HG02981 (cell line): Measurements from ENCODE around the gene CAMTA1.

Source experiments
- ATAC-seq: cut with Tn5 transposase; IDR thresholded peaks from one replicate; pipeline ENCODE4 v1.9.1; 2021; ENCODE audit warnings: mild to moderate bottlenecking, moderate library complexity; ENCODE audit not compliant: unreplicated experiment

CAMTA1 gene

DNA sequence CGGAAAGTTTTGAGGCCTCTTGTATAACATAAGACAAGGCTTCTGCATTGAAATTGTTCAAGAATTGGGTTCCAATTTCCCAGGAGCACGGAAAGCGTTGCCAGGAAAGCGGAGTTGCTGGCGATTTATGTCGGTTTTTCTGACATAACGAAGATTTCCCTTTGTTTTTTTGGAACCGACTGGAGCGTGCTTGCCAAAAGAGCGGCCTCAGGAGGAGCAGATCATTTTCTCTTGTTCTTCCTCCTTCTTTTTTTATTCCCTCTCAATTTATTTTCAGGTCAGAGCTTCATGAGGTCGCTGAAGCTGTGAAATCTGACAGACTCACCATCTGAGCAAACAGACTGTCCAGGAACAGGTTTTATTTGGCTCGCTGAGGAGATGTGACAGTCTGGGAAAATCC, 275.5 kb downstream of the CAMTA1 start:
- ATAC-seq: no peak

DNA sequence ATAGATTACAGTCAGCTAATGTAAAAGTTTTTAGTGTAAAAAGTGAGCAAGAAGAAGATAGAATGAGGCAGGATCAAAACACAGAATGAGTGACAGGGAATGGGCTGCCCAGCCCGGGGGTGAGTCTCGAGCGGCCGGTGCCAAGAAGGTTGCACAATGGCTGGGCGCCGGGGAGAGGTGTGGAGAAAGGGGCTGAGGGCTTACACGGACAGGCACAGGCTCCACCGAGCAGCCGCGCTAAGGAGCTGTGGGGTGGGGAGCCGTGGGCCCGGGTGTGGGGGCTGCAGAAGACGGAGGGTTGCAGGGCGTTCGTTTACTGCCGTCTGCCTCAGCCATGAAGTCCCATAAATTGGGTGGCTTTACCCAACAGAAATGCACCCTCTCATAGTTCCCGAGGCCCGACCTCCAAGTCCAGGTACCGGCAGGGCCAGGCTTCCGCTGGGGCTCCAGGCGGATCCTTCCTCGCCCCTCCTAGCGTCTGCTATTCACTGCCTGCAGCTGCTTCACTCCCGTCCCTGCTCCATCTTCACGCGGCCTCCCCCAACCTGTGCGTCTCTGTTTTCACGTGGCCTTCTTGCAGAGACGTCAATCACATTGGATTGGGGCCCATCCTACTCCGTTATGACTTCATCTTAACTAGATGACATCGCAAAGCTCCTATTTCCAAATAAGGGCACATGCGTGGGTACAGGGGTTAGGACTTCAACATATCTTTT, 277.2 kb downstream of the CAMTA1 start:
- ATAC-seq: no peak

DNA sequence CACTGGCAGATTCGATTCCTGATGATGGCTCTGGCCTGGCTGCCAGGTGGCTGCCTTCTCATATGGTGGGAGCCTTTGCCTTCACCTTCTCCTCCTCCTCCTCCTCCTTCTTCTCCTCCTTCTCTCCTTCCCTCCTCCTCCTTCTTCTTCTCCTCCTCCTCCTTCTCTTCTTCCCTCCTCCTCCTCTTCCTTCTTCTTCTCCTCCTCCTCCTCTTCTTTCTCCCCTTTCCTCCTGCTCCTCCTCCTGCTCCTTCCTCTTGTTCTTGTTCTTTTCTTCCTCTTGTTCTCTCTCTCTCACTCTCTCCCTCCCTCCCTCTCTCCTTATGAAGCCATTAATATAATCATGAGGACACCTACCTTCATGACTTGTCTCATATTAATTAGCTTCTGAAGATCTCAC, 278.7 kb downstream of the CAMTA1 start:
- no peak for ATAC-seq

DNA sequence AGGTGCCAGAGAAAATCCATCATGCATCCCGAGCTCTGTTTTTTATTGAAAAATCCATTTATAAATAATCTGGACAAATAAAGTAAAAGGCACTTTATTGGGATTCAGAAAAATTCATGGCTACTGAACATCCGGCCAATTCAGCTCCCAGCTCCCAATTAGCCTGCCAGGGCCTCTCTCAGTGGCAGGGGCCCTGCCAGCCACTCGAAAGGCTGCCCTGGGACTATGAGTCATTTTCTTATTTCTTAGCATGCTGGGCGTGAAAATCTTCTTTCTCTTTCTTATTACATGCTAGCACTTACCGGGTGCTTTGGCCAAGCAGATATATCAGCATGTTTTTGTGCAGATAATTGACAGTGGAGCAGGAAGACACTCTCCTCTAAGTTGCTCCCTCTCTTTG, 283.3 kb downstream of the CAMTA1 start:
- ATAC-seq: no peak

GRCh38 chr1:7069931-7070330, 284.7 kb downstream of the CAMTA1 start:
- no peak for ATAC-seq

- peak; percentile 47 for ATAC-seq
Measured at GRCh38 chr1:7070389-7071029, 285.3 kb downstream of the CAMTA1 start.

DNA sequence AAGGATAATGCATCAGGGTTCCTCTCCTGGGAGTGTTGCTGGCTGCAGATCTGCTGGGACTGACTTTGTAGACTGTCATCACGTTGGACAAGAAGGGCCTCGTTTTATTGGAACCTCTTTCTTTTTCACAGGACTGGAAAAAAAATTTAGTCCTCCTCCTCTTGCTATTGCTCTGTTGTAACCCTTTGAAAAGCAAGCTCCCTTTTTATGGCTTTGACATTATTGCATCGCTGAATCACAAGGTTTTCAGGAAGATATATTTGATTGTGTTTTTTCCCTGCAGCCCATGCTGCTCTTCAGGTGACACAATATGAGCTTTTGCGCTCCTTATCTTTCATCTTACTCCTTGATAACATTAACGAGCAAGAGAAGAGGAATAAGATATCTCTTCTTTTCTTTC, 290.9 kb downstream of the CAMTA1 start:
- ATAC-seq: no peak

DNA sequence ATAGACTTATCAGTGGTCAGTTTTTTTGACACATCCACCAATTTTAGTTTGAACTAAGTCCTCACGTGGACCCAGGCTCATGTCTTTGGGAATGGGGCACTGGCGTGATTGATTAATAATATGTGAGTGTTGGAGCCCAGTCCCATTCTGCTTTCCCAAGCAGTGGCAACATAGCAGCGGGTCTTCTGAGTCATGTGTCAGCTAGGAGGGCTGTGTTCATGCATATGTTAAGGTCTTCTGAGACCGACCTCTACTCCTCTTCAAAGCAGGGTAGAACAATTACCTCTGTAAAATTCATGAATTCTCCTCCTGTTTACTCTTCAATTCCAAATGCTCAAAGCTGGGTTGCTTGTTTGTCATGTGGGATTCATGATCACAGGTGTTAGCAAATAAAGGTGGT, 291.3 kb downstream of the CAMTA1 start:
- no peak for ATAC-seq

- no peak for ATAC-seq
Measured at GRCh38 chr1:7077136-7077535, 291.9 kb downstream of the CAMTA1 start.

DNA sequence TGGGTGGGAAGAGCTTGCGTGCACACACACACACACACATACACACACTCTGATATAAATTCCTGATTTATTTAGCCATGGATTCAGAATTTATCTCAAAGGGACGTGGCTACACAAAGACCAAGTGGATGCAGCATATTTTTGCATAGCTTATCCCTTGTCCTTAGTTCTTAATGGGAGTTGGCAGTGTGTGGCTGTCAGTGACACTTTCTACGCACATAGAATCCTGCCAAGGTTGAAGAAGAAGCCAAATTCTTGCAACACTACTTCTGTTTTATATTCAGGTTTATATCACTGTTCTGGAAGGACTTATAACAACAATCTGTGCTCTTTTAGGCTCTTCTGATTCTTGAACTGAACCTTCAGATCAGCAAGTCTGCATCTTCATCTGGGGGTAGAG, 292.7 kb downstream of the CAMTA1 start:
- ATAC-seq: no peak

- no peak for ATAC-seq
Measured at GRCh38 chr1:7079637-7080036, 294.4 kb downstream of the CAMTA1 start.

DNA sequence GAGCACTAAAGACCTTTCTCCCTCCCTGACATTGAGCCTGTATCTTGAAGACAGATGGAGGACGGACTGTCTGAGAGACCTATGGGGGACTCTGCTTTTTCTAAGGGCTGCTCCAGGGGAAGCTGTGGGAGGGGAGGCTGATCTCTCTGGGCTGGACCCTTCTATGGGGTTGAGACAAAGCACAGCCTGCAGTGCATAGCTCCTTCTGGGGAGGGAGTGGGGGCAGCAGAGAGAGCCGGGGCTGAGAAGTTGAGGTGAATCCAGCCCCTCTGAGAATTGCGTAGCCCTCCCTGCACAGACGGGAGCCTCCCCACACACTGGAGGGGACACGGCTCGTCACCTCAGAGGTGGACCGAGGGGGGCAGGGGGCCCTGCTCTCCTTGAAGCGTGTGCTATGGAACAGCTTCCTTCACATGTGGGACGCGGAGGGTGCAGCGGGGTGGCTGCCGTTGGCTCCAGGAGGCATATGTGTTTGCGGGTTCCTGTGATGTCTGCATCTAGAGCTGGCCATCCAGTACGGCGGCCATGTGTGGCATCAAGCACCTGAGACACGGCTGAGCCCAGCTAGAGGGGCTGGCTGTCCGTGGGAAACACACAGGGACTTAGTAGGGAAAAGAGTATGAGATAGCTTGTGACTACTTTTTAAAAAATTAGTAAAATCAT, 299.1 kb downstream of the CAMTA1 start:
- no peak for ATAC-seq

DNA sequence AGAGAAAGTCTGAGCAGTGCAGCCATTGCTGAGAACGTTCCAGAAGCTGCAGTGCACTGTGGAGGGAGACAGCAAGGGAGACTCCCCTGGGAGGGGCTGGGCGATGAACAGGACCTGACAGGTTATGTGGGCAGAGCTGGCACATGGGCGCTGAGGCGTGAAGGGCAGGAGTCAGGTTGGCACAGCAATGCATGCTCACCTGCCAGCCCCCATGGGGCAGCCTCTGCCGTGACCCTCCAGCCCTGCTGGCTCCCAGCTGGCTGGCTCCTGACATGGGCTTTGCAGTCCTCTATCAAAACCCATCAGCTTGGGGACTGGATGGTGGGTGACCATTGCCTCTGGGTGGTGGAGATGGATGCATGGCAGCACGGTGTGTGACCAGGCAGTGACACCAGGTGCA, 300.3 kb downstream of the CAMTA1 start:
- ATAC-seq: no peak

GRCh38 chr1:7086106-7086505, 300.9 kb downstream of the CAMTA1 start:
- no peak for ATAC-seq

- no peak for ATAC-seq
Measured at GRCh38 chr1:7087888-7088287, 302.6 kb downstream of the CAMTA1 start.

GRCh38 chr1:7089497-7089896, 304.2 kb downstream of the CAMTA1 start:
- ATAC-seq: no peak

DNA sequence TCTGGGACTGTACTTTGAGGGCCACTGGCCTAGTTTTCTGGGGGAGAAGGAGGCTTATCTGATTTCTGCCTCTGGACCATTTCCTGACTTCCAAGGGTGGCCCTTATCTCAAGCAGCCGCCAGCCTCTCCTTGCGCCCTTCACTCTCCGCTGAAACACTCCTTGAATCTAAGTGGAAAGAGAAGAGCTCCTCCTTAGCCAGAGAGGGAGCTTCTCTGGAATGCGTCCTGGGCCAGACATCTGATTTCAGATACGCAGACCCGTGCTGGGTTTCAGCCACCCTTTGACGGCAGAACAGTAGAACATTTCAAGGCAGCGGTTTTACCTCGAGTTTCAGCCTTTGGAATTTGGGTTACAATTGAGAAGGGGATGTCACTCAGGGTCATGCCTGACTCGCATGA, 308.0 kb downstream of the CAMTA1 start:
- no peak for ATAC-seq

GRCh38 chr1:7094086-7094485, 308.8 kb downstream of the CAMTA1 start:
- no peak for ATAC-seq

- no peak for ATAC-seq
Measured at GRCh38 chr1:7094509-7094908, 309.3 kb downstream of the CAMTA1 start.

DNA sequence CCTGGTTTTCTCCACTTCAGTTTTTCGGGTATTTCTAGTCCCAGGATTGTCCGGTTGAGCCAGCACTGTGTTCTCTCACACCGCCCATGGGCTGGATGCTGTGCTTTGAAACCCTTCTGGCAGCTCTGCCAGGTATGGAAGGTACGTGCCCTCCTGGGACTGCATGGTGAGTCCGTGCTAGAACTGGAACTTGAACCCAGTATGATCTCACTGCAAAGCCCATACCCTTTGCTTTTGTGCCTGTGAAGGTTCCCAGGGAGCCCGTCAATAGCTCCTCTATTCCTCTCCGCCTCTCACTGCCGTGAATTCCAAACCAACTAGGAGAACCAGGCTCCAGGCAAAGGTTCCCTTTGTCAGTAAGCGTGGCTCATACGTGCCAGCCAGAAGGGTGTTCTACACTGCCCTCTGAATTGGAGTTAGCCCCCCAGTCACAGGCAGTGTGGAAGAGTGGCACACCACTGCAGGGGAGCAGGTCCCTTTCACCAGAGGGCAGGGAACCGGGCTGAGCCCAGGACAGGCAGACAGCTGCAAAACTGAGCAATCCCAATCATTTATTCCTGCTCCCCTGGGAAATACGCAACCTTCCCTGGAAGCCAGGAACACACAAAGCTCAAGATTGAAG, 310.2 kb downstream of the CAMTA1 start:
- ATAC-seq: no peak

GRCh38 chr1:7097938-7098592, 312.8 kb downstream of the CAMTA1 start:
- ATAC-seq: no peak
